H1 (cell line): ENCODE results near the gene DARS1. TPM values are rescaled to one million over a fixed set of nuclear protein-coding genes. Genes with fewer than 3 reads are reported as not detected.

Experiments used
- CTCF ChIA-PET: fragments of 300-600 bp; sonication (Branson Sonifier 250); formaldehyde crosslinking; loops from one replicate; lab custom pipeline; 2021; ENCODE audit not compliant: partially characterized antibody; lab: Charles Lee
- POLR2A ChIA-PET: fragments of 300-600 bp; sonication (Branson Sonifier 250); formaldehyde crosslinking; loops from one replicate; lab custom pipeline; 2021; ENCODE audit warnings: inconsistent platforms; ENCODE audit not compliant: partially characterized antibody; lab: Charles Lee
- DNase-seq, 2 experiments: peaks; one replicate each; pipeline versions ENCODE4 v3.0.0 to v3.0.0-alpha.2; 2010 to 2022; ENCODE audit warnings: low spot score in 2 of 2, low read depth in 1 of 2, mixed read lengths in 1 of 2
- FAIRE-seq: peaks from 2 replicates; lab custom pipeline; 2011; peaks lifted over from hg19 to GRCh38; lab: Jason Lieb, UNC
- H2AFZ ChIP-seq: 2 replicates; pipeline ENCODE4 v1.8.1; 2012; ENCODE audit warnings: low read length, inconsistent platforms
- H2AK5ac ChIP-seq: 2 replicates; pipeline ENCODE4 v1.6.1; 2013; ENCODE audit warnings: low read depth, low read length
- H2BK120ac ChIP-seq: replicated peaks from 2 replicates; pipeline ENCODE3; 2013; ENCODE audit warnings: low read depth, low read length, inconsistent platforms
- H2BK12ac ChIP-seq: 2 replicates; pipeline ENCODE4 v1.6.1; 2013; ENCODE audit warnings: low read depth, low read length
- H2BK15ac ChIP-seq: 2 replicates; pipeline ENCODE4 v1.6.1; 2013; ENCODE audit warnings: low read length
- H2BK20ac ChIP-seq: 2 replicates; pipeline ENCODE4 v1.6.1; 2013; ENCODE audit warnings: low read length
- H2BK5ac ChIP-seq: 2 replicates; pipeline ENCODE4 v1.6.1; 2013; ENCODE audit warnings: low read depth, low read length
- H3K14ac ChIP-seq: 2 replicates; pipeline ENCODE4 v1.6.1; 2013; ENCODE audit warnings: inconsistent platforms; ENCODE audit not compliant: insufficient read length
- H3K18ac ChIP-seq: 2 replicates; pipeline ENCODE4 v1.6.1; 2013; ENCODE audit warnings: low read length; ENCODE audit errors: extremely low read depth
- H3K23ac ChIP-seq: 2 replicates; pipeline ENCODE4 v1.6.1; 2013; ENCODE audit warnings: inconsistent platforms; ENCODE audit not compliant: insufficient read length
- H3K23me2 ChIP-seq: 2 replicates; pipeline ENCODE4 v1.6.1; 2013; ENCODE audit warnings: low read depth, low read length
- H3K27ac ChIP-seq: 2 replicates; pipeline ENCODE4 v1.6.1; 2011; ENCODE audit warnings: low read depth, low read length, inconsistent platforms
- H3K27me3 ChIP-seq, 4 experiments: replicated peaks in 1 of 4; 1 replicate in 1 of 4; 2 replicates in 3 of 4; pipeline versions ENCODE4 v1.6.1 to v1.8.1; 2011 to 2013; ENCODE audit warnings: low read length in 3 of 4, mild to moderate bottlenecking in 3 of 4, inconsistent platforms in 2 of 4, mixed read lengths in 2 of 4, moderate library complexity in 1 of 4; ENCODE audit not compliant: control insufficient read depth in 3 of 4, insufficient read depth in 3 of 4; ENCODE audit errors: extremely low read depth in 1 of 4
- H3K36me3 ChIP-seq, 4 experiments: 2 replicates each; pipeline versions ENCODE4 v1.6.1 to v1.8.1; 2011 to 2013; ENCODE audit warnings: mild to moderate bottlenecking in 4 of 4, low read length in 3 of 4, moderate library complexity in 2 of 4, control low read depth in 1 of 4, inconsistent platforms in 1 of 4; ENCODE audit not compliant: insufficient read depth in 4 of 4, control insufficient read depth in 2 of 4
- H3K4ac ChIP-seq: replicated peaks from 2 replicates; pipeline ENCODE3; 2013; ENCODE audit warnings: low read length, low read depth, mixed read lengths, inconsistent platforms; ENCODE audit not compliant: insufficient read length
- H3K4me1 ChIP-seq, 4 experiments: replicated peaks in 1 of 4; 1 replicate in 1 of 4; 2 replicates in 3 of 4; pipeline versions ENCODE4 v1.6.1 to v1.8.1; 2011 to 2013; ENCODE audit warnings: low read length in 3 of 4, inconsistent platforms in 2 of 4, mixed read lengths in 1 of 4; ENCODE audit not compliant: insufficient read depth in 4 of 4, control insufficient read depth in 3 of 4
- H3K4me2 ChIP-seq, 2 experiments: 2 replicates each; pipeline versions ENCODE4 v1.6.1 to v1.8.1; 2011 to 2013; ENCODE audit warnings: low read depth in 2 of 2, low read length in 2 of 2, control low read depth in 1 of 2, inconsistent platforms in 1 of 2, mild to moderate bottlenecking in 1 of 2; ENCODE audit not compliant: insufficient read depth in 1 of 2
- H3K4me3 ChIP-seq, 4 experiments: fragments of 200-600, 300-600 bp in 1 of 4; sonication (generic), shearing (Covaris generic), sonication (Bioruptor Twin) in 1 of 4; 2 replicates each; pipeline versions ENCODE4 v1.5.1 to v1.8.1; 2011 to 2016; ENCODE audit warnings: low read length in 4 of 4, low read depth in 3 of 4, control low read depth in 2 of 4, inconsistent platforms in 2 of 4, mild to moderate bottlenecking in 2 of 4, mixed read lengths in 1 of 4, moderate library complexity in 1 of 4; ENCODE audit not compliant: insufficient read depth in 2 of 4; ENCODE audit errors: extremely low read depth in 1 of 4
- H3K56ac ChIP-seq: replicated peaks from 2 replicates; pipeline ENCODE3; 2013; ENCODE audit warnings: low read depth, mild to moderate bottlenecking, mixed read lengths, low read length, inconsistent platforms; ENCODE audit not compliant: insufficient read length
- H3K79me1 ChIP-seq: 2 replicates; pipeline ENCODE4 v1.6.1; 2013; ENCODE audit warnings: low read depth, low read length, control low read depth
- H3K79me2 ChIP-seq, 2 experiments: 2 replicates each; pipeline versions ENCODE4 v1.6.1 to v1.8.1; 2012 to 2013; ENCODE audit warnings: low read length in 2 of 2, mild to moderate bottlenecking in 2 of 2, inconsistent platforms in 1 of 2; ENCODE audit not compliant: insufficient read depth in 2 of 2, control insufficient read depth in 1 of 2
- H3K9ac ChIP-seq, 4 experiments: replicated peaks in 1 of 4; 1 replicate in 1 of 4; 2 replicates in 3 of 4; pipeline versions ENCODE4 v1.6.1 to v1.8.1; 2011 to 2013; ENCODE audit warnings: low read depth in 3 of 4, low read length in 3 of 4, control low read depth in 2 of 4, mild to moderate bottlenecking in 2 of 4, moderate library complexity in 2 of 4, inconsistent platforms in 1 of 4; ENCODE audit errors: extremely low read depth in 1 of 4
- H3K9me3 ChIP-seq, 2 experiments: 2 replicates each; pipeline versions ENCODE4 v1.6.1 to v1.8.1; 2012 to 2013; ENCODE audit warnings: mild to moderate bottlenecking in 2 of 2, moderate library complexity in 2 of 2, control low read depth in 1 of 2, inconsistent platforms in 1 of 2, low read depth in 1 of 2, low read length in 1 of 2, mixed read lengths in 1 of 2; ENCODE audit not compliant: insufficient read depth in 2 of 2
- H4K20me1 ChIP-seq, 2 experiments: replicated peaks in 1 of 2; 2 replicates each; pipeline versions ENCODE3 to v1.8.1; 2011 to 2013; ENCODE audit warnings: inconsistent platforms in 2 of 2, low read length in 2 of 2, mild to moderate bottlenecking in 1 of 2; ENCODE audit not compliant: insufficient read depth in 2 of 2, control insufficient read depth in 1 of 2
- H4K5ac ChIP-seq: 2 replicates; pipeline ENCODE4 v1.6.1; 2013; ENCODE audit warnings: low read length, low read depth, mixed read lengths, inconsistent platforms; ENCODE audit not compliant: insufficient read length
- H4K8ac ChIP-seq: 2 replicates; pipeline ENCODE4 v1.8.0; 2013; ENCODE audit warnings: mild to moderate bottlenecking, moderate library complexity, low read length, inconsistent platforms; ENCODE audit not compliant: insufficient read depth; ENCODE audit errors: extremely low read depth
- H4K91ac ChIP-seq: replicated peaks from 2 replicates; pipeline ENCODE3; 2013; ENCODE audit warnings: low read length, mixed read lengths, inconsistent platforms; ENCODE audit not compliant: insufficient read length
- EGR1 ChIP-seq: IDR thresholded peaks from 2 replicates; pipeline ENCODE4 v1.6.1; 2011; ENCODE audit warnings: low read depth, low read length, borderline replicate concordance
- FOSL1 ChIP-seq: IDR thresholded peaks from 2 replicates; pipeline ENCODE4 v1.6.1; 2011; ENCODE audit warnings: mild to moderate bottlenecking, low read depth, low read length, moderate library complexity; ENCODE audit not compliant: insufficient read depth
- JUN ChIP-seq: IDR thresholded peaks from 2 replicates; pipeline ENCODE4 v1.6.1; 2011; ENCODE audit warnings: low read depth, mild to moderate bottlenecking, improper control_type of control experiment, low read length
- POLR2AphosphoS5 ChIP-seq: IDR thresholded peaks from 2 replicates; pipeline ENCODE4 v1.6.1; 2011; ENCODE audit warnings: low read depth, low read length
- TAF1 ChIP-seq: IDR thresholded peaks from 2 replicates; pipeline ENCODE4 v1.6.1; 2011; ENCODE audit warnings: mild to moderate bottlenecking, low read depth, low read length
- TCF12 ChIP-seq: IDR thresholded peaks from 2 replicates; pipeline ENCODE4 v1.6.1; 2011; ENCODE audit warnings: low read depth, mild to moderate bottlenecking, low read length
- WGBS, 2 experiments: shearing (Covaris generic) in 1 of 2; methylation state at CpG; one replicate each; pipeline versions ENCODE4 v1.1.6 to v1.1.7; 2013 to 2015; ENCODE audit warnings: low lambda C conversion rate in 2 of 2, mixed read lengths in 2 of 2, inconsistent platforms in 1 of 2, low coverage in 1 of 2, missing lambda C conversion rate in 1 of 2; ENCODE audit not compliant: insufficient replicate concordance in 2 of 2, insufficient coverage in 1 of 2, insufficient read length in 1 of 2; ENCODE audit errors: extremely low coverage in 1 of 2, missing lambda C conversion rate in 1 of 2; 5-methylcytosine and 5-hydroxymethylcytosine counted together
- polyA plus RNA-seq, 7 experiments: library from polyadenylated mRNA; depleted of rRNA in 3 of 7; stranded (reverse) in 5 of 7; unstranded in 2 of 7; fragments of >200 nt in 5 of 7; fragments of 200-250 nt in 2 of 7; gene quantifications; 1 replicate in 5 of 7; 2 replicates in 1 of 7; 4 replicates in 1 of 7; pipeline versions ENCODE4 v1.2.1 to v1.2.3, GENCODE V29; 2011 to 2013; ENCODE audit warnings: missing spikeins in 2 of 7, mixed read lengths in 2 of 7
- total RNA-seq: library from RNA; stranded (reverse); fragmentation: NEBNext Ultra II Directional; extraction: Animal tissue kit (Norgen Biotek cat#: 25700); gene quantifications from 2 replicates; pipeline ENCODE4 v1.2.1, GENCODE V29; 2021

The DARS1 gene
- total and polyA plus RNA-seq, 2 of the 8 experiments (the other 6 are each of a cell fraction or from before 2014, with no cell fraction given): 61.7 to 85.9 TPM

- Histone ChIP-seq H3K4me2 (no peak overlapping the region), H3K4me3 (no peak overlapping the region), H2BK20ac (no peak overlapping the region), H4K91ac (no peak overlapping the region), H3K9me3 (no peaks in the 10 kb centered on the region), H2BK15ac (no peak overlapping the region), H3K9ac (no peak overlapping the region), H3K23ac (no peak overlapping the region), H3K79me1 (peaks cover 2% of the 10 kb centered on the region; the same call in 1 of the 2 replicates), H3K79me2 (peaks cover 0 to 47% of the 10 kb centered on the region in 2 experiments; a peak in 2 of 4 replicates), H3K14ac (no peak overlapping the region), H3K4ac (no peak overlapping the region), H2BK120ac (no peak overlapping the region), H3K56ac (no peak overlapping the region), H3K27me3 (no peaks in the 10 kb centered on the region), H3K27ac (no peak overlapping the region), H3K23me2 (no peaks in the 10 kb centered on the region), H2AFZ (no peak overlapping the region), H2BK5ac (no peak overlapping the region), H2AK5ac (no peak overlapping the region), H3K4me1 (peaks cover 0 to 2% (median 0%) of the 10 kb centered on the region in 4 experiments; a peak in 1 of 7 replicates), H3K18ac (no peak overlapping the region), H4K8ac (no peak overlapping the region), H2BK12ac (no peak overlapping the region), H4K20me1 (peaks cover 1 to 3% of the 10 kb centered on the region in 2 experiments), H4K5ac (no peak overlapping the region), H3K36me3 (no peaks in the 10 kb centered on the region)
- ChIA-PET CTCF (interaction anchor here (0.7 to 1.0 kb wide), 2 partner anchors 29 to 37 kb away, joined by 3 read pairs; no protein-coding TSS in a partner anchor), POLR2A (no interaction called here)
- 95% methylated on average over 3 of the region's 3 CpGs; no CpG with 5 or more reads in 1 of the 2 experiments for WGBS, 2 experiments
- DNase-seq (no peak), FAIRE-seq (no peak)
- no peak for TF ChIP-seq EGR1
- TF ChIP-seq TAF1: no peak
- no peak for TF ChIP-seq TCF12
- TF ChIP-seq JUN: no peak
- TF ChIP-seq POLR2AphosphoS5: no peak
- TF ChIP-seq FOSL1: no peak
Measured at GRCh38 chr2:135949451-135950234, 35.8 kb downstream of the DARS1 start.
